HUES6 (cell line): ENCODE data around the gene GDA.

ENCODE experiments used
- H3K27ac ChIP-seq: 2 replicates; pipeline ENCODE4 v1.7.0; 2013; ENCODE audit warnings: low read depth, mild to moderate bottlenecking, low read length, inconsistent platforms
- H3K27me3 ChIP-seq: 2 replicates; pipeline ENCODE4 v1.6.1; 2013; ENCODE audit warnings: low read length; ENCODE audit not compliant: control insufficient read depth, insufficient read depth
- H3K36me3 ChIP-seq: 2 replicates; pipeline ENCODE4 v1.6.1; 2013; ENCODE audit warnings: low read length; ENCODE audit not compliant: control insufficient read depth, insufficient read depth
- H3K4me1 ChIP-seq: 2 replicates; pipeline ENCODE4 v1.6.1; 2013; ENCODE audit warnings: low read length; ENCODE audit not compliant: control insufficient read depth, insufficient read depth
- H3K4me3 ChIP-seq: 2 replicates; pipeline ENCODE4 v1.5.1; 2013; ENCODE audit warnings: low read depth, low read length
- H3K9ac ChIP-seq: one replicate; pipeline ENCODE4 v1.6.1; 2013; ENCODE audit warnings: mild to moderate bottlenecking, low read length
- H3K9me3 ChIP-seq: 2 replicates; pipeline ENCODE4 v1.6.1; 2013; ENCODE audit warnings: low read depth, low read length; ENCODE audit not compliant: control insufficient read depth, insufficient read depth

The GDA gene

GRCh38 chr9:72149231-72149975, at the start of gene GDA:
Gene GDA (plus strand): TSS chr9:72149440. CDS start chr9:72149560, 120 bp downstream.
- peaks cover 3% of the 10 kb centered on the region; the same call in 1 of the 2 replicates for H3K4me1 ChIP-seq
- peak within 1 kb of the TSS; percentile 32 for H3K9ac ChIP-seq
- no peaks in the 10 kb centered on the region for H3K36me3 ChIP-seq
- H3K27me3 ChIP-seq = peaks cover 49% of the 10 kb centered on the region
- no peaks in the 10 kb centered on the region for H3K9me3 ChIP-seq
- peak within 1 kb of the TSS; percentile 71 for H3K4me3 ChIP-seq
- no peak within 1 kb of the TSS for H3K27ac ChIP-seq

GRCh38 chr9:72102520-72102919, 46.7 kb upstream of the GDA start:
- no peak overlapping the region for H3K9ac ChIP-seq
- no peak overlapping the region for H3K27ac ChIP-seq
- 0 out of 2 replicates have a peak, but pooled peaks cover 3% of the 10 kb centered on the region for H3K9me3 ChIP-seq
- no peak overlapping the region for H3K4me3 ChIP-seq
- no peaks in the 10 kb centered on the region for H3K27me3 ChIP-seq
- no peaks in the 10 kb centered on the region for H3K36me3 ChIP-seq
- H3K4me1 ChIP-seq = no peaks in the 10 kb centered on the region

GRCh38 chr9:72113056-72113455, 36.2 kb upstream of the GDA start:
- Histone ChIP-seq H3K27me3 (no peaks in the 10 kb centered on the region), H3K9ac (no peak overlapping the region), H3K36me3 (no peaks in the 10 kb centered on the region), H3K4me1 (no peaks in the 10 kb centered on the region), H3K27ac (no peak overlapping the region), H3K9me3 (no peaks in the 10 kb centered on the region), H3K4me3 (no peak overlapping the region)

- Histone ChIP-seq H3K4me1 (no peaks in the 10 kb centered on the region), H3K9me3 (no peaks in the 10 kb centered on the region), H3K36me3 (no peaks in the 10 kb centered on the region), H3K9ac (no peak overlapping the region), H3K27ac (no peak overlapping the region), H3K4me3 (no peak overlapping the region), H3K27me3 (no peaks in the 10 kb centered on the region)
These were observed 29.4 kb upstream of the GDA start for GRCh38 chr9:72119853-72120252.

GRCh38 chr9:72124947-72125346, 24.3 kb upstream of the GDA start:
- no peaks in the 10 kb centered on the region for H3K36me3 ChIP-seq
- no peaks in the 10 kb centered on the region for H3K4me1 ChIP-seq
- H3K9ac ChIP-seq = no peak overlapping the region
- no peaks in the 10 kb centered on the region for H3K27me3 ChIP-seq
- H3K9me3 ChIP-seq = no peaks in the 10 kb centered on the region
- H3K4me3 ChIP-seq = no peak overlapping the region
- H3K27ac ChIP-seq = no peak overlapping the region

- H3K4me3 ChIP-seq = no peak overlapping the region
These were observed 21.5 kb upstream of the GDA start for GRCh38 chr9:72127753-72128152.

GRCh38 chr9:72128526-72128925, 20.7 kb upstream of the GDA start:
- Histone ChIP-seq H3K9ac (no peak overlapping the region), H3K4me1 (no peaks in the 10 kb centered on the region), H3K4me3 (no peak overlapping the region), H3K9me3 (no peaks in the 10 kb centered on the region), H3K27me3 (no peaks in the 10 kb centered on the region), H3K36me3 (no peaks in the 10 kb centered on the region), H3K27ac (no peak overlapping the region)

More at GRCh38 chr9:72127753-72128152, 21.5 kb upstream of the GDA start:
- Histone ChIP-seq H3K36me3 (no peaks in the 10 kb centered on the region), H3K27me3 (no peaks in the 10 kb centered on the region), H3K27ac (no peak overlapping the region), H3K9me3 (no peaks in the 10 kb centered on the region), H3K4me1 (no peaks in the 10 kb centered on the region), H3K9ac (no peak overlapping the region)

- H3K27ac ChIP-seq = no peak overlapping the region
- no peaks in the 10 kb centered on the region for H3K27me3 ChIP-seq
- H3K4me3 ChIP-seq = no peak overlapping the region
- H3K4me1 ChIP-seq = no peaks in the 10 kb centered on the region
- H3K9ac ChIP-seq = no peak overlapping the region
- H3K36me3 ChIP-seq = no peaks in the 10 kb centered on the region
- H3K9me3 ChIP-seq = no peaks in the 10 kb centered on the region
These were observed 19.7 kb upstream of the GDA start for GRCh38 chr9:72129271-72130156.

GRCh38 chr9:72130321-72130720, 18.9 kb upstream of the GDA start:
- Histone ChIP-seq H3K27ac (no peak overlapping the region), H3K4me3 (no peak overlapping the region), H3K36me3 (no peaks in the 10 kb centered on the region), H3K9ac (no peak overlapping the region), H3K27me3 (no peaks in the 10 kb centered on the region), H3K4me1 (no peaks in the 10 kb centered on the region), H3K9me3 (no peaks in the 10 kb centered on the region)

GRCh38 chr9:72131206-72131605, 18.0 kb upstream of the GDA start:
- no peaks in the 10 kb centered on the region for H3K27me3 ChIP-seq
- H3K4me1 ChIP-seq = no peaks in the 10 kb centered on the region
- no peaks in the 10 kb centered on the region for H3K9me3 ChIP-seq
- H3K27ac ChIP-seq = no peak overlapping the region
- H3K4me3 ChIP-seq = no peak overlapping the region
- no peak overlapping the region for H3K9ac ChIP-seq
- no peaks in the 10 kb centered on the region for H3K36me3 ChIP-seq

- Histone ChIP-seq H3K9ac (no peak overlapping the region), H3K27me3 (no peaks in the 10 kb centered on the region)
These were observed 17.2 kb upstream of the GDA start for GRCh38 chr9:72132052-72132451.

More at GRCh38 chr9:72132052-72132451, 17.2 kb upstream of the GDA start:
- no peaks in the 10 kb centered on the region for H3K9me3 ChIP-seq
- no peak overlapping the region for H3K27ac ChIP-seq
- H3K4me3 ChIP-seq = no peak overlapping the region
- no peaks in the 10 kb centered on the region for H3K4me1 ChIP-seq
- H3K36me3 ChIP-seq = no peaks in the 10 kb centered on the region
